Inflammatory macrophage treated with lipopolysaccharide for 1 hour (primary cell): ENCODE results near the gene CDKN2D.
"Not testable (repeated sequence)": the region's sequence is repeated elsewhere in the genome, so short reads cannot be mapped to it uniquely, and the experiment has no call there.

Source experiments
- DNase-seq, 2 donors: peaks; one replicate each; pipeline ENCODE4 v3.0.0-alpha.2; 2020 to 2022

CDKN2D gene

GRCh38 chr19:10551698-10552301 is 17.0 kb downstream of the CDKN2D start:
- peak in 1 of 2 donors; percentile 30 for DNase-seq

GRCh38 chr19:10551006-10551405 is 17.8 kb downstream of the CDKN2D start:
- DNase-seq = not testable (repeated sequence)

- no peak for DNase-seq
These were observed 18.4 kb downstream of the CDKN2D start for GRCh38 chr19:10550336-10550735.

- DNase-seq = no peak
These were observed 19.0 kb downstream of the CDKN2D start for GRCh38 chr19:10549733-10550132.

GRCh38 chr19:10548746-10549276 is 20.0 kb downstream of the CDKN2D start:
- no peak for DNase-seq

- no peak for DNase-seq
These were observed 22.0 kb downstream of the CDKN2D start for GRCh38 chr19:10546817-10547216.

GRCh38 chr19:10544753-10545251 is 24.0 kb downstream of the CDKN2D start:
- DNase-seq = no peak

GRCh38 chr19:10544242-10544752 is 24.5 kb downstream of the CDKN2D start:
- DNase-seq = no peak

GRCh38 chr19:10543420-10544241 is 25.1 kb downstream of the CDKN2D start, which contains the start of gene ATG4D:
TSS of gene ATG4D (plus strand) at chr19:10543904. CDS start at chr19:10544091, 187 bp downstream.
- DNase-seq = peak; percentile 56 to 81

GRCh38 chr19:10543059-10543419 is 25.7 kb downstream of the CDKN2D start:
- DNase-seq = no peak

GRCh38 chr19:10539016-10539415 is 29.8 kb downstream of the CDKN2D start:
- not testable (repeated sequence) for DNase-seq

- DNase-seq = peak in 1 of 2 donors; percentile 34
These were observed 30.4 kb downstream of the CDKN2D start for GRCh38 chr19:10538204-10538983.

- DNase-seq = no peak
These were observed 31.1 kb downstream of the CDKN2D start for GRCh38 chr19:10537668-10538067.

GRCh38 chr19:10535613-10536012 is 33.2 kb downstream of the CDKN2D start:
- DNase-seq = no peak

- DNase-seq = peak in 1 of 2 donors; percentile 44
These were observed 35.0 kb downstream of the CDKN2D start for GRCh38 chr19:10533646-10534386.

GRCh38 chr19:10532457-10532856 is 36.3 kb downstream of the CDKN2D start:
- no peak for DNase-seq

- DNase-seq = not testable (repeated sequence)
These were observed 41.9 kb downstream of the CDKN2D start for GRCh38 chr19:10526887-10527286.

- DNase-seq = no peak
These were observed 43.1 kb downstream of the CDKN2D start for GRCh38 chr19:10525636-10526035.

- peak in 1 of 2 donors; percentile 51 for DNase-seq
These were observed 45.6 kb downstream of the CDKN2D start for GRCh38 chr19:10523135-10523636.

GRCh38 chr19:10521461-10522171 is 47.2 kb downstream of the CDKN2D start:
- no peak for DNase-seq
